Gastrocnemius medialis (tissue), 4 donors: ENCODE measurements around the gene PKP1.

Source experiments
- CTCF ChIP-seq, 5 experiments: fragments of 450-650 bp in 3 of 5; fragments of 200-600 bp in 2 of 5; sonication (generic) in 2 of 5; IDR thresholded peaks in 4 of 5; conservative IDR thresholded peaks in 1 of 5; 1 replicate in 4 of 5; 2 replicates in 1 of 5; pipeline ENCODE4 v1.5.1; 2016 to 2019; ENCODE audit warnings: antibody characterized with exemption in 5 of 5, mild to moderate bottlenecking in 3 of 5, moderate library complexity in 3 of 5
- POLR2A ChIP-seq, 2 donors: fragments of 450-650 bp; IDR thresholded peaks; one replicate each; pipeline ENCODE4 v1.6.1; 2017; ENCODE audit warnings: antibody characterized with exemption in 2 of 2, mild to moderate bottlenecking in 2 of 2, moderate library complexity in 2 of 2

GRCh38 chr1:201319631-201320030 is 36.3 kb downstream of the PKP1 start:
- TF ChIP-seq CTCF (IDR thresholded peaks at IDR 0.05 in 4 of 5, conservative IDR thresholded peaks at IDR 0.05 in 1 of 5) (no peak), POLR2A (IDR thresholded peaks at IDR 0.05) (no peak)
